ENCODE measurements around the gene CAPRIN2.
A peak's percentile ranks its signal among the peaks of the same experiment; 100 is the strongest.

Gene CAPRIN2

DNA sequence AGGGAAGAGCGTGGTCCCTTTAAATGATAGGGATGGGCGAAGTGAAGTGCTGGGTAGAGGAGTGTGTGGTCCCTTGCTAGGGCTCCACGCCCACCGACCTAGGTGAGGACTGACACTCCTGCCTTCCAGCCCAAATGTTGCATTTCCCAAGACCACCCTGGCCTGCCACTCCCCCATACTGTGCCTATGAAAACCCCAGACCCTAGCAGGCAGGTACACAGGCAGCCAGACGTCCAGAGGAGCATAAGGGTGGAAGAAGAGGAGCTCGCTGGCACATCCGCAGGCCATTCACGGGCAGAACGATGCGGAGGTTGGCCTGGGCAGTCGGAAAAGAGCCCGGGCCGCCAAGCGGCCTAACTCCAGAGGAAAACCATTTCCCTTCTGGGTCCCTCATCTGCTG, 58.3 kb downstream of the CAPRIN2 start:
- no peak for DNase-seq

DNA sequence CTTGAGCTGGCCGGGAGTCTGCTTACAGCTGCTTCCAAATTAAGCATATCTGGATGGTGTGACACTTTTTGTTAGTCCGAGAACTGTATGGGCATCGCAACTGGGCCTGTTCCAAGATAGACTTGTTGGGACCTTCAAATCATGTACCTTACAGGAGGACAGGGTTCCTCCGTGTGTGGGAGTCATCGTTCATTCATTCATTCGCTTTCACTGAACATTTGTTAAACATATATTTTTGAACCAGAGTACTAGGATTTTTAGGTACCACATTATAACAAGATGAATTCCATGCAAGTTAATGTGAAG, 58.7 kb downstream of the CAPRIN2 start:
- no peak for DNase-seq

DNA sequence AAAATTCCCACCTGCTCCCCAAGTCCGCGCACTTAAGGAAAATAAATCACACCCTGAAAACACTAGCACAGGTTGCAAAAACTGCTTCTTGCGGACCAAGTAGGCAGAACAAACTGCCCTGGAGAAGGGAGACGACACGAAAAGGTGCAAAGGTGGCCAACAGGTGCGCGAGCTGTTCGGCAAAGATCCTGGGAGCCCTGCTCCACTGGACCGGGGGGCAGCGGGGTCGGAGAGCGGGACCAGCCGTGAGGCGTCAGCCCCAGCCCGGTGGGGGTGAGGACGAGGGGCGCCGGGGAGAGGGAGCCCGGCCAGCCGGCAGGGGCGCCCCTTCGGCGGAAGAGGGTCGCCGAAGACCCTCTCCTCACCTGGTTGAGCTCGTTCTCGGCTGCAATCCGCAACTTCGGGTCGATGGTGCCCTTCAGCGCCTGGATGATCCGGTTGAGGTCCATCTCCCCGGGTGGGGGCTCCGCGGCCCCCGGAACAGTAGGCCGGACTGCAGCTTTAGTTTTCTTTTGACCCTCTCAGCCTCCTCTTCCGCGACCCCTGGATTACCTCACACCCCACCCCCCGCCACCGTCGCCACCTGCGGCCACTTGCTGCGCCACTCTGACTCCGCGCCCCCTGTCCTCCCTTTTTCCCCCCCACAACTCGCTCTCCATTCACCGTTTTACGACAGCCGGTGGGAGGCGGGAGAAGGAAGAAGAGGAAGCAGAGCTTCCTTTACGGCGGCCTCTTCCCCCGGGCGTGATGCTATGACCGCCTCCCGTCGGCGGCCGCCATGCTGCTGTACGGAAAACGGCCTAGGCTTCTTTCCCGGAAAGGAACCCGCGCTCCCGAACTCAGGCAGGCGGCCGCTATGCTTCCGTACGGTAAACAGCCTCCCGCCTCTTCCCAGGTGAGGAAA, 59.3 kb downstream of the CAPRIN2 start, which contains the start of gene IPO8:
Gene IPO8 (minus strand): TSS at position 671 of the 904 bp plus-strand sequence. CDS start 222 bp downstream, at position 449.
- peak; percentile 85 for DNase-seq

DNA sequence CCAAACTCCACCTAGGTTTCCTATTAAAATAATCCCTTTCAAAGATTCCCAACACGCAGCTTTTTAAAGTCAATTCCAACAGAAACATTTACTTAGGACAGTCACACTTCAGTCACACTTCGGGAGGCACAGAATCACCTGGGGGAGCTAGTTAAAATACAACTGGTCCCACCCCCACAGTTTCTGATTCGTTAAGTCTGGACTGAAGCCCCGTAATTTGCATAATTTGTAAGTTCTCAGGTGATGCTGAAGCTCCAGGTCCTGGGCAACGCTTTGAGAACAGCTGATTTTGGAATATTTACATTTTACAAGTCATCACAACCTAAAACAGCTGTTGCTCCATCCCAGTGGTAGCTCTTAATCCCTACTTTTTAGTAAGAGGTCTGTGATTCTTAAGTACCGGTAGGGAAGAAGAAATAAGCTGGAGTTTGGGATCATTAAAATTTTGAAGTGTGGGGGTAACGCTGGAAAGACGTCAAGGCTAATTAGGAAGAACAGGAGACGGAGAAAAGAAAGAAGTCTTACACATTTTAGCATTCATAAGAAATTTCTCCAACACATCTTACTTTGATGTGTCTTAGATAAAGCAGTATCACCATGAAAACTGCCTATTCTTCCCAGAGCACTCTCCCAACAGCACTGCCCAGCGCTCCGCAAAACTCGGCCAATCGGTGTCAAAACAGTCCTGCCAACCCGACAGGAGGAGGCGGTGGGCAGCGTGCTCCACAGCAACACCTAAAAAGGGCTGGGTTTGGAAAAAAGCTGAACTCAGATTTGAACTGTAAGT, 60.1 kb downstream of the CAPRIN2 start:
- no peak for DNase-seq

DNA sequence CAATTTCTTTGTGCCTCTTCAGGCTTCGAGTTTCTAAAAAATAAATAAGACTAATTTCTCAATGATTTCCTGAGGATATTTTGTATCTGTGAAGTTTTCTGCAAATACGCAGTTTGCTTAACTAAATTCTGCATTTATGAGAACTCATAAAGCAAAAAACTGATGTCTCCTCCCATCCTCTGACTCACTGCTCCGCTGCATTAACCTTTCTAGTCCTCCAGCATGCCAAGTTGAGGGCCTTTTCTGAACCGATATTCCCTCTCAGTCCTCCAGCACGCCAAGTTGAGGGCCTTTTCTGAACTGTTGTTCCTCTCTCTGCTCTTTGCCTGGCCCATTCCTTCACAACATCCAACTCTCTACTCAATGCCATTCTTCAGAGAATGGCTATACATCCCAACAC, 62.3 kb downstream of the CAPRIN2 start:
- DNase-seq: no peak

GRCh38 chr12:30691122-30691879, 63.5 kb downstream of the CAPRIN2 start:
- no peak for DNase-seq

DNA sequence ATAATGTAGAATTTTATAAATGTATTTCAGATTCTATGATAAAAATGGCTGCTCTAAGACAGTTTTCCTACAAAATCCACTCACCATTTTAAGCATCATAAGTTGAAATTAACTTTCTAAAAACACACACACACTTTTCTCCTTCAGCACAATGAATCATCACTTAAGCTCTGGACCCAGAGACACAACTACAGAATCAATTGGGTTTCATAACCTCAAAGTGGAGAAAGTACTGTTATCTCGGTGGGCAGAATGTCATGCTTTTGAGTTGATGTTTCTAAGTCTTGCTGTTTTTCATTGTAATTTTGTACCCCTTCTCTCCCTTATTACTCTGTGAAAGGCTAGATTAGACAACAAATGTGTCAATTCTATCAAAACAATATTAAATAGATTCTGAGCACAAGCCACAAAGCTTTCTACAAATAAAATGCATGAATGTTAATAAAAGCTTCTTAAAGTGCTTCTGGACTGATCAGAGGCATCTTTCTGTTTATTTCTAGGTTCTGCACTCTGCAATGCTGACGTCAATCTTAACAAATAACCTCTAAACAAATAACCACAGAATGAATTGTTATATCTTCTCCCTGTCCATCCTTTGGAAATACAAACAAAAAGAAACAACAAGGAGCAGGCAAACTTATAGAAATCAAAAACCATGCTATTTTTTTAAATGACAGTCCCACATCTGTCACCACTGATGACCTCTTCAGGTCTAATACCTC, 67.3 kb downstream of the CAPRIN2 start:
- no peak for DNase-seq

GRCh38 chr12:30679241-30679640, 75.5 kb downstream of the CAPRIN2 start:
- DNase-seq: no peak

- no peak for DNase-seq
Observed at GRCh38 chr12:30678221-30678620, 76.5 kb downstream of the CAPRIN2 start.

DNA sequence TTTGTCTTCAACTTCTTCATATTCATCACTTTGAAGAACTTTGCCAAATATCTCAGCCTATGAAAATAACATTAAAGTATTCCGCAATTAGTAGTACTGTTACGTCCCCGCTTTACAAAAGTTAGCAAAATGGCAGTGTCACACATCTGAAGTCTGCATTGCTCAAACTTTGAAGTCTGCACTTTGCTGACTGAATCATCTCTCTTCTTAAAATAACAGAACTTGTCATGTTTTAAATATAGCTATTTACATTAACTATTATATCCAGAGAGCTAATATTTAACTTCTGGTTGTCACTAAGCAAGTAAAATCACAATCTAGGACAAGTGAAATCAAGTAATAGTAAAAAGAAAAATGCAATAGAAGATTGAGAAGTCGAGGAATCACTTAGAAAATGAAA, 93.5 kb downstream of the CAPRIN2 start:
- no peak for DNase-seq

All from NCI-H187 treated with DMSO at 0.1 percent for 48 hours (cell line).